GM21360 (cell line): ENCODE results near the gene OBSL1.
A peak's percentile ranks its signal among the peaks of the same experiment; 100 is the strongest.

ENCODE experiments used
- ATAC-seq: cut with Tn5 transposase; IDR thresholded peaks from one replicate; pipeline ENCODE4 v1.9.1; 2021; ENCODE audit warnings: mild to moderate bottlenecking, moderate library complexity; ENCODE audit not compliant: unreplicated experiment

The OBSL1 gene

DNA sequence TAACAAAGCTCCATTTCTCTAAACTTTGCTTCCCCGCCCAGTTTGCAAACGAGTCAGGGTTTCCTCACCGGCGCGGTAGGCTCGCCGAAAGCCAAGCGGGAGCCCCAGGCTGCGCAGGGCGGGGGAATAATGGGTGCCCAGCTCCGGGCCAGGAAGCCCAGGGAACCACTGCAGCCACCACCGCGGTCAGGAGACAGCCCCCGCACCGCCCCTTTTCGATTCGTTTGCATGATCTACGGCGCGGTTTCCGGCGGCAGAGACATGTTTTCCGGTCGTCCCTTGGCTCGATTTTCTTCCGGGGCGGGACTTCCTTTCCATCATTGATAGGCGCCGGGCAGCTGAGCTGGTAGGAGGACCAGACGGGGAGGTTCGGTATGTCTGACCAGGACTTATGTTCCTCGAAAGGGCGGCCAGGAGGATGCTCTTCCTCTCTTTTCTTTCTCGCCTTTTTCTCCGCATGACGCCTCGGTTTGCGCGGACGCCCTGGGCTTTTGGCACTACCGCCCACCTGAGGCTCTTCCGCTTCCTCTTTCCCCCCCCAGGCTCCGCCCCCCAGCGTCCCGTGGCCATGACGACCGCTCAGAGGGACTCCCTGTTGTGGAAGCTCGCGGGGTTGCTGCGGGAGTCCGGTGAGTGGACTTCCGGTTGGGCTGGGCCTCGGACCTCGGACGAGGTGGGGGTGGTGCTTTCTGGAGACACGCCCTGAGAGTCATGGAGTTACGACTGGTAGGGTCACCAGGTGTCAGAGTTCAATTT, 26.4 kb upstream of the OBSL1 start, which contains the start of gene STK11IP:
STK11IP (plus strand) TSS at position 306 of the 756 bp plus-strand sequence; CDS start at position 569, 263 bp downstream.
- ATAC-seq, result peak; percentile 93

DNA sequence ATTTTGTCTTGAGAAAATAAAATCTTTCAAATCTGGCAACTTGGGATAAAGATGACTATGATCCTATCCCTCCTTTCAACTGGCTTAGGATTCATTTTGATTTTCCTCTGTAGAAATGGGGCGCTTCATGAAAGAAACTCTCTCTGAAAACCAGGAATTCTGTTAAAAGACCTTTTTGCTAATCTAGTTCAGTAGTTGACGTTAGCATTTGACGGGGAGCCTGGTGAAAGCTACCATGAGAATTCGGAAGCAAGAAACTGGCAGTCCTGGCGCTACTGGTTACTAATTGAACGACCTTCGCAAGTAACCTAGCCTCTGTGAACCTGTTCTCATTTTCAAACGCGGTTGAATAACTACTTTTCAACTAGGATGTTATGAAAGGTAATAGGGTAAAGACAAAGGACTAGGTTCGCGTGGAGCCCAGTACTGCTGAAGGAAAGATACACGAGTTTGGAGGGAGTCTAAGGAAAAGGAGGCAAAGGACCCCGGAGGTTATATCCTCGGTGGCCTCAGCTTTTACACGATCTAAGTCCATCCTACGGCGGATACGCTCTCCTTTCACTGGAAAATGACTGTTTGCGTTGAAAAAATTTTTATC, 25.7 kb upstream of the OBSL1 start:
- no peak for ATAC-seq

DNA sequence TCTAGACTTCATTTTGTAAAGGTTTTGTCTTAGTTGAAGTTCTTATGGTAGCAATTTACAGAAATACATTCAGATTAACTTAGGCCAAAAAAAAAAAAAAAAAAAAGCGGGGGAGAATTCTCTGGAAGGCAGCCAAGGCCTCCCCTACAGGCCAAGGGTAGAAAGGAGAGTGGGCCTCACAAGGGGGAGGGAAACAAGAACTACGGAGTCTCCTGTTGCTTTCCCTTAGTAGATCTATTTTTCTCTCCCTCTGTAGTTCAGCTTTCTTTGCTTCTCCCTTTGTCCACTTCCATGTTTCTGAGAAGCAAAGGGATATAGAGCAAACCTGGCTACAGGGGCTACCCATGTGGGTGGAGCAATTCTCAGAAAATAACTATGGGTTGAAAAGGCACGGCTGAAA, 23.9 kb upstream of the OBSL1 start:
- no peak for ATAC-seq

DNA sequence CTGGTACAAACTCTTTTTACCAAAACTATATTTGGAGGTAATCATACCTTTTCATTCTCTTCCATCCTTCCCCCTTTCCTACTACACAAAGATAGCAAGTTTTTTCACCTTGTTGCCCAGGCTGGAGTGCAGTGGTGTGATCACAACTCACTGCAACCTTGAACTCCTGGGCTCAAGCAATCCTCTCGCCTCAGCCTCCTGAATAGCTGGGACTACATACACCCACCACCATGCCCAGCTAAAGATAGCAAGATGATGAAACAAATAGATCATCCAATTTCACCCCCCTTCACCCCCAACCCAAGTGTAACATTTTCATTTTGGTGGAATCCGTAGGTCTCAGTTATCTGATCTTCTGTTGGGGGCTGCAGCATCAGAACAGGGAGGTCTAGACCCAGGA, 21.8 kb upstream of the OBSL1 start:
- ATAC-seq, result no peak

DNA sequence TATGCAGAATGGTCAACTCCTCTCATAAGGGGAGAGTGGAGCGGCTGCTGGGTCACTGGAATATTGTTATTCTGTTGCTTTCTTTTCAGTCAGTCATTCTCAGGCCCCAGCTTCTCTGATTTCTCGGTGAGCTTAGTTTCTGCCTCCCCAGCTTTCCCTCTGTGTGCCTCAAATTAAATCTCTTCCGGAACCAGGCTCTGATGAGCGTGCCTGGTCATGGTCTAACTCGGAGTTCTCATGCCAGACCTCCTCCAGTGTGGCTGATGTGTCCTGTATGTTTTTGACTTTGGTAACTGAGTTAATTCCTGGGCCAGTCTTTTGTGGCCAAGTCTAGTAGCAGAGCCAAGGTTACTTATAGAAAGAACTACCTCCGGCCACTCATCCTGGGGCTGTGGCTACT, 21.4 kb upstream of the OBSL1 start:
- ATAC-seq, result no peak

DNA sequence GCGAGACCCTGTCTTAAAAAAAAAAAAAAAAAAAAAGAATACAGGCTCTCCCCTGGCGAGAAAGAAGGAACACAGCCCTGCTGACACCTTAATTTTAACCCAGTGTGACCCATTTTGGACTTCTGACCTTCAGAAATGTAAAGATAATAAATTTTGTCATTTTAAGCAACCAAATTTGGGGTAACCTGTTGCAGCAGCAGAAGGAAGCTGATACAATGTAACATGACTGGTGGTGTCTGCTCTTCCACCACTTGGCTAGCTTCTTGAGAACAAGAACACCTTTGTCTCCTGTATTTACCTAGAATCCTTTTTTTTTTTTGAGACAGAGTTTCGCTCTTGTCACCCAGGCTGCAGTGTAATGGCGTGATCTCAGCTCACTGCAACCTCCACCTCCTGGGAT, 19.8 kb upstream of the OBSL1 start:
- ATAC-seq, result no peak

DNA sequence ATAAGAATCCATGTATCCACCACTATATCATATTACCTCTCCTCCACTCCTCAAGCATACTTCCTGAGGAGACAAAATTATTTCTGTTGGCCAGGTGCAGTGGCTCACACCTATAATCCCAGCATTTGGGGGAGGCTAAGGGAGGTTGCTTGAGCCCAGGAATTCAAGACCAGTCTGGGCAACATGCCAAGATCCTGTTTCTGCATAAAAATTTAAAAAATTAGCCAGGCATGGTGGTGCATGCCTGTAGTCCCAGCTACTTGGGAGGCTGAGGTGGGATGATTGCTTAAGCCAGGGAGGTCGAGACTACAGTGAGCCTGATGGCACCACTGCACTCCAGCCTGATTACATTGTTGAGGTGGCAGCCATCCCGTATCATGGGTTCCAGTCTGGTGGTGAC, 10.0 kb upstream of the OBSL1 start:
- no peak for ATAC-seq

DNA sequence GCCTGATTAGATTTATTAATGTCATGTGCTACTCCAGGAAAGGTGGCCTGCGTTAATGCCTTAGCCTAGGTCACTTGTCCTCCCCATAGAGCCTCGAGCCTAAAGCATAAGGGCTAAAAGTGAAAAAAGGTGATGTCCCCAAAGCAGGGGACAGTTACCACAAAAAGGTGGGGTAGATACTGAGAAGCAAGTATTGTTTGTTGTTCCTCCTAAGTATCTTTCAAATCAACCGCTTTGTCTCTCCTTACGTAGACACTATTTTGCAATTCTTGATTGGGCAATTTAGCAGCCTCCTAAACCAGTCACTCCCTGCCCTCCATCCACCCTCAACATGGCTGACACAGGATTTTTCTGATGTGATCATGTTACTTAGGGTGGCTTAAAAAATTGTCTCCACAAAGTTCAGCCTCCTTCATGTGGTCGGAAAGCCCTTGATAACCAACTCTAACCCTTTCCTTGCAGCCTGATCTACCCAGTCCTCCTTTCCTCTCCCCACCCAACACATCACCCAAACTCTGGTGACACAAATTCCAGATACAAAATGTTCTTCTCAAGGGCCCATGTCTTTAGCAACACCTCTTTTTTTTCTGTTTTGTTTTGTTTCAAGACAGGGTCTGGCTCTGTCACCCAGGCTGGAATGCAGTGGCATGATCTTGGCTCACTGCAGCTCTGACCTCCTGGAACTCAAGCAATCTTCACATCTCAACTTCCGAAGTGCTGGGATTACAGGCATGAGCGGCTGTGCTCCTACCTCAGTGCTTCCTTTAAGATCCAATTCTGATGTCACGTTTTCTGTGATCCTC, 7.7 kb upstream of the OBSL1 start:
- no peak for ATAC-seq

DNA sequence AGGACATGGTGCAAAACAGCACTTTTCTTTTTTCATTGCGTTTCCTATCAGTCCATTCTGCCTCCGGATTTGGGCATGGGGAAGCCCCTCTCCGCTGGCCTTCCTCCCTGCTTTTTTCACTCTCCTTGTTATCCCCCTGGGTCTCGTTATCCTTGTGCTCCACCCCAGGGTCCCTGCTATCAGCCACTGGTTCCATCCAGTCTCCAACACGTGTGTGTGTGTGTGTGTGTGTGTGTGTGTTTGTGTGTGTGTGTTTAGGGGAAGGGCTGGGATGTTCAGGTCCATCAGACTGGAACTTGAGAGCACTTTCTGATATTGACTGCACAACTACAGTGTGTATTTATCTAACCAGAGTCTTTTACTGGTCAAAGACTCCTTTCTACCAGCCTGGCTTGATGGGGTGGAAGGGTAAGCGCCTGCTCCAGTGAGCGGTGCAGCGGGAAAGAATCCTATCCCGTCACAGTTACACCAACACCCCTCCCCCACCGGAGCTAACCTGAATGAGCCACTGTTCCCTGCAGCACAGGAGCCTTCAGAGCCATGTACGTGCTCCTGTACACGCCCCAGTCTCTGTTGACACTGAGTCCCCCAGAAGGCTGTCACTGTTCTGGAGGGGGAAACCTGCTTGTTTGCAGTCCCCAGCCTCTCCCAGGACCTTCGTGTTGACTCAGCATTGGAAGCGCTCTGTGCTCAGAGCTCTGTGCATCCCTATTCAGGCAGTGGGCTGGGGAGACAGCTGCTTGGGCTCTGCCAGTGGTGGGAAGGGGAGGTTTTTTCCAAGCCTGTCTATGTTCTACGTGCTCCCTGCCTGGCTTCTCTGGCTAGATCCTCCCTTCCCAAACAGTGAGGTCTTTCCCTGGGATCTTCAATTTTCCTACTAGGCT, 5.4 kb upstream of the OBSL1 start:
- no peak for ATAC-seq

DNA sequence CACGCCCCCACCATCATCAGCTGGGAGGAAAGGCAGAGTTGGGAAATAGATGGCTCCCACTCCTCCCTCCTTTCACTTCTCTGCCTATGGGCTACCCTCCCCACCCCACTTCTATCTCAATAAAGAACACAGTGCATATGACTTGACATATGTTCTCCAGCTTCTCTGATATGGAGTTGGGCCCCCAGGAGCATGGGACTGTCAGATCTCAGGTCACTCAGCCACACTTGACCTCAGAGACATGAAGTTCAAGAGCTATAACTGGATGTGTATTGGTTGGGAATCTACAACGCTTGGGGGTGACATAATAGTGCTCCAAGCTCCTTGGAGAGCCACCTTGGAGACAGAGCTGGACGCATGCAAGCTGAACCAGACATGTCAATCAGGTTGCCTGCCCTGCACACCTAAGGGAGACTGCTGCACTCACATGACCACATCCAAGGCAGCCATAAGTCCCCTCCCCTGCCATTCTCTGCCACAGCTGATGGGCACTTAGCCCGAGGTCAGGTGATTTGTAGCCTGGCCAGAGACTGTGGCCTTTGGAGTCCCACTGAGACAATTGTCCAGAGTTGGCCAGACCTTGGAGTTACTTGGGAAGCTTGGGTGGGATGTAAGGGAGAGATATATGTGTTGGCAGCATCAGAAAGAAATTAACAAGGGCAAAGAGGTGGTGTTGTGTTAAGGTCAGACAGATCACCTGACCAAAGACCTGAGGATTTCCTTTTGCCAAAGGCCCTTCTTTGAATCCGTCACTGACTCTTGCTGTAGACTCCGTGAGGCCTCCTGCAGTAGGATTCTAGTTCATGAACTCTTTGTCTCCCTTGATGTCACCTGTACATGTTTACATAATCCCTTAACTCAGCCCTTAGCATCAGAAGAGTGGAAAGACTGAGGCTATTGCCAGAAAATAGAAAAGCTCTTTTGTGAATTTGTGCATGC, 4.5 kb upstream of the OBSL1 start:
- no peak for ATAC-seq

DNA sequence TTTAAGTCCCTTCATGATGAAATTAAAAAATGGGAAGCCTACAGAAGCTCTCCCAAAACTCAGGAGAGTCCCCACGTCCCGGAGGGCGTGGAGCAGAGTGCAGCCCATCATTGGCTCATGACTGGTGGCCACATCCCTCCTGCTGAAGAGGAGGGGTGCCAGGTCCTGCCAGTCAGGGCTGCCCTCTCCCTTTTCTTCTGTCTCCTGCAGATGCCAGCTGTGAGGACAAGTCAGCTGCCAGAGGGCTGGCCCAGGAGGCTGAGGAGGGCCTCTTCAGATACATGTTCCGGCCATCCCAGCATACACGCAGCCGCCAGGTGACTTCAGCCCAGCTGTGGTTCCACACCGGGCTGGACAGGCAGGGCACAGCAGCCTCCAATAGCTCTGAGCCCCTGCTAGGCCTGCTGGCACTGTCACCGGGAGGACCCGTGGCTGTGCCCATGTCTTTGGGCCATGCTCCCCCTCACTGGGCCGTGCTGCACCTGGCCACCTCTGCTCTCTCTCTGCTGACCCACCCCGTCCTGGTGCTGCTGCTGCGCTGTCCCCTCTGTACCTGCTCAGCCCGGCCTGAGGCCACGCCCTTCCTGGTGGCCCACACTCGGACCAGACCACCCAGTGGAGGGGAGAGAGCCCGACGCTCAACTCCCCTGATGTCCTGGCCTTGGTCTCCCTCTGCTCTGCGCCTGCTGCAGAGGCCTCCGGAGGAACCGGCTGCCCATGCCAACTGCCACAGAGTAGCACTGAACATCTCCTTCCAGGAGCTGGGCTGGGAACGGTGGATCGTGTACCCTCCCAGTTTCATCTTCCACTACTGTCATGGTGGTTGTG, 3.4 kb upstream of the OBSL1 start:
- ATAC-seq, result no peak

DNA sequence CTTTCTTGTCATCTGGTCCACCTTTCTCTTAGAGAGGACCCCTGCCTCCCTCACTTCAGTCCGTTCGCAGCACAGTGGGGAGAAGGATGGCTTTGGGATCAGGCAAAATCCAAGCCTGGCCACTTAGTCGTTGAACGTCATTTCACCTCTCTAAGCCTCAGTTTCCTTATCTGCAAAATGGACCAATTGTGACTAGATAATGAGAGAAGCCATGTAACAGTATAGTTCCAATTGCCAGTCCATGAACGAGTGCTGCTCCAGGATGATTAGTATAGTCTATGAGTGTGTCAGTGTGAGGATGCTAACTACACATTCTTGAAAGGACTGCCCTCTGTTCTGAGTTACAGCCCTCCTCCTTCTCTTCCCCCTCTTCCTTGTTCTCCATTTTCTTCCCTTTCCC, 1.8 kb upstream of the OBSL1 start:
- ATAC-seq, result no peak

DNA sequence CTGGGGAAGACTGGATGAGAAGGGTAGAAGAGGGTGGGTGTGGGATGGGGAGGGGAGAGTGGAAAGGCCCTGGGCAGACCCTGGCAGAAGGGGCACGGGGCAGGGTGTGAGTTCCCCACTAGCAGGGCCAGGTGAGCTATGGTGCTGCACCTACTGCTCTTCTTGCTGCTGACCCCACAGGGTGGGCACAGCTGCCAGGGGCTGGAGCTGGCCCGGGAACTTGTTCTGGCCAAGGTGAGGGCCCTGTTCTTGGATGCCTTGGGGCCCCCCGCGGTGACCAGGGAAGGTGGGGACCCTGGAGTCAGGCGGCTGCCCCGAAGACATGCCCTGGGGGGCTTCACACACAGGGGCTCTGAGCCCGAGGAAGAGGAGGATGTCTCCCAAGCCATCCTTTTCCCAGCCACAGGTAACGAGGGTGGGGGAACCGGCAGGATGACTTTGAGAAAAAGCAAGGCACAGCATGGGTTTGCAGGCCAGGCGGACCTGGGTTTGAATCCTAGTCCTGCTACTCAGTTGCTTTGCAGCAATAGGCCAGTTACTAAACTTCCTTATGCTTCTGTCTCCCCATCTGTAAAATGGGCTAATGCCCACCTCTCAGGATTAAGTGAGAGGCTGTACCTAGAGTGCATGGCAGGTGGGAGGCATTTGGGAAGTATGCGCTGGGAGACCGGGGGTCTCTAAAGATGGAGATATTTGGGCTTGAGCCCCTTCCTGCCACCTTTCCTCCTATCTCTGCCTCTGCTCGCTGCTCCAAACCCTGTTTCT, 1.1 kb upstream of the OBSL1 start, which contains the start of gene INHA:
INHA (plus strand) TSS at position 74 of the 765 bp plus-strand sequence; CDS start at position 139, 65 bp downstream.
- no peak for ATAC-seq

DNA sequence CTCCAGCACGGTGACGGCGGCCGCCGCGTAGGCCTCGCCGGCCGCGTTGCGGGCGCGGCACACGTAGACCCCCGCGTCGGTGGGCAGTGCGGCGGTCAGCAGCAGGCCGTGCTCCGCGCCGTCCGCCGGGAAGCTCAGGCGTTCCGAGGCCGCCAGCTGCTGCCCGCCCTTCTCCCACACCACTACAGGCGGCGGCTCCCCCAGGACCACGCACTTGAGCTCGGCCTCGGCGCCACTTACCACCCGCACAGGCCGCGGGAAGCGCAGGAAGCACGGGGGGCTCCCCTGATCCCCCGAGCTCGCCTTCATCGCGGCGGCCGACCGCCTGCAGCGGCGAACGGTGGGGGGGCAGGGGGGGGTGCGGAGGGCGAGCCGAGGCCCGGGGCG, 422 bp downstream of the OBSL1 start:
- no peak for ATAC-seq

DNA sequence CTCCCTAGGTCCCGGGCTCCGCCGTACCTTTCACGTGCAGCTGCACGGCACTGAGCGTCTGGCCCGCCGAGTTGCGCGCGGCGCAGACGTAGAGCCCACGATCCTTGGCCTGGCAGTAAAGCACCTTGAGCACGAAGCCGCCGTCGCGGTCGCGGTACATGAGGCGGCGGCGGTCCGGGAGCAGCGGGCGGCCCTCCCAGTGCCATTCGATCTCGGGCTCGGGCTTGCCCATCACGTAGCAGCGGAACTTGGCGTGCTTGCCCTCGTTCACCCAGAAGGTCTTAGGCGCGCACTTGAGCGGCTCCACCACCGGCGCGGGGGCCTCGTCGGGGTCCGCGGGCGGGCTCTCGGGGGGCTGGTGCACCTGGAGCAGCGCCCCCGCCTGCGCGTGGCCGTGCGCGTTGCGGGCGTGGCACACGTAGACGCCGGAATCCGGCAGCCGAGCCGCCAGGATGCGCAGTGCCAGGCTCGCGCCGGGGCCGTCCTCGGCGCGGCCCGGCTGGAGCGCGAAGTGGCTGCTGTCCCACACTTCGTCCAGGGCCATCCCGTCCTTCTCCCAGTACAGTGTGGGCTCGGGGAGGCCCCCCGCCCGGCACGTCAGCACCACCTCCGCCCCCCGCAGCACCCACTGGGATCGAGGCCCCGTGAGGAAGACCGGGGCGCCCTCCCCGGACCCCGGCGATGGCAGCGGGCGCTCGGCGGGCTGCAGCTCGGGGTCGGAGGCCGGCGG, 980 bp downstream of the OBSL1 start:
- ATAC-seq, result no peak

DNA sequence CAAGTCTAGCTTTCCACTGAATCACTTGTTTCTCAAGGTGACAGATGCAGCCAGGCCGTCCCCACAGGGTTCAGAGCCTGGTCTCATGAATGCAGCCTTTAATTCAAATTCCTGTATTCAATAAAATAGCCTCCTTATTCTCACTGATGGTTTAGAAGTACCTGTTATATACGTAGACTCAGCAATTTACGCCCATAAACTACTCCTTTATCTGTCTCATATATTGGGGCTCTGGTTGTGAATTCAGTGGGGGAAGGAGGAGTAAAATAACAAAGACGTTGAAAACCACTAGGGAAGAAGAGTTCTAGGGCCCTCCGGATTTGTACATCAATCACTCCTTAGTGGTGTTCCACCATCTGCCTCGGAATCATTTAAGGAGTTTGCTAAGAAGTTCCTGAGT, 1.7 kb downstream of the OBSL1 start:
- ATAC-seq, result no peak

DNA sequence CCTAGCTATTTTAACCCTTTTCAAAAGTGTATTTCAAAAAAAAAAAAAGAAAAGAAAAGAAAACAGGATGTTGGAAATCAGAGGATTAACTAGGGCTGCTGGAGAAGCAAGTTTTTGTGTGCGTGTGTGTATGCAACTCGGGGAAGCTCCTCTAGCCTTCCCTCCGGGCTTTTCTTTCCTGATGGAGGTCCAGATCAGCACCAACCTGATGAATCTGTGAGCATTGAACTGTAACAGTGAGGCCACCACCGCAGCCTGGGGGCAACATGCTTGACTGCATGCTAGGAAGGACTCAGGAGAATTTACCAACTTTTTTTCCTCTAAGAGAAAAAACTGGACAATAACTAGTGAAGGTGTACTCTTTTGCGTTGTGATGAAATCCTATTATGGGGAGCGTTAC, 2.3 kb downstream of the OBSL1 start:
- no peak for ATAC-seq
